Mesendoderm (in vitro differentiated cells): ENCODE data around the gene CA10.

Experiments
- DNase-seq: peaks from one replicate; pipeline ENCODE4 v3.0.0; 2013
- H2AK5ac ChIP-seq: 2 replicates; pipeline ENCODE4 v1.6.1; 2013; ENCODE audit warnings: low read length, inconsistent platforms
- H2BK120ac ChIP-seq: 2 replicates; pipeline ENCODE4 v1.6.1; 2013; ENCODE audit warnings: low read depth, mild to moderate bottlenecking, low read length, moderate library complexity, mixed read lengths
- H2BK15ac ChIP-seq: replicated peaks from 2 replicates; pipeline ENCODE4 v1.6.1; 2013; ENCODE audit warnings: low read depth, mild to moderate bottlenecking, moderate library complexity
- H2BK5ac ChIP-seq: 2 replicates; pipeline ENCODE4 v1.6.1; 2013; ENCODE audit warnings: low read length, inconsistent platforms
- H3K18ac ChIP-seq: 2 replicates; pipeline ENCODE4 v1.6.1; 2013; ENCODE audit warnings: mild to moderate bottlenecking, low read length, mixed read lengths
- H3K23ac ChIP-seq: one replicate; pipeline ENCODE4 v1.6.1; 2013; ENCODE audit warnings: low read length
- H3K27ac ChIP-seq: 2 replicates; pipeline ENCODE4 v1.5.1; 2013; ENCODE audit warnings: low read depth, mild to moderate bottlenecking, inconsistent platforms, low read length, moderate library complexity
- H3K27me3 ChIP-seq: 2 replicates; pipeline ENCODE4 v1.6.1; 2013; ENCODE audit warnings: low read length, control low read depth, mild to moderate bottlenecking, inconsistent platforms; ENCODE audit not compliant: insufficient read depth, poor library complexity
- H3K36me3 ChIP-seq: 2 replicates; pipeline ENCODE4 v1.6.1; 2013; ENCODE audit warnings: low read length, inconsistent platforms; ENCODE audit not compliant: control insufficient read depth, insufficient read depth
- H3K4ac ChIP-seq: one replicate; pipeline ENCODE4 v1.6.1; 2013; ENCODE audit warnings: low read depth, mild to moderate bottlenecking, low read length, moderate library complexity
- H3K4me1 ChIP-seq: 2 replicates; pipeline ENCODE4 v1.6.1; 2013; ENCODE audit warnings: low read depth, low read length, inconsistent platforms; ENCODE audit not compliant: control insufficient read depth
- H3K4me2 ChIP-seq: 2 replicates; pipeline ENCODE4 v1.6.1; 2013; ENCODE audit warnings: low read length
- H3K4me3 ChIP-seq: 2 replicates; pipeline ENCODE4 v1.5.1; 2013; ENCODE audit warnings: mild to moderate bottlenecking, low read length
- H3K56ac ChIP-seq: one replicate; pipeline ENCODE4 v1.6.1; 2013; ENCODE audit warnings: low read length
- H3K79me1 ChIP-seq: 2 replicates; pipeline ENCODE4 v1.6.1; 2013; ENCODE audit warnings: low read length, inconsistent platforms
- H3K79me2 ChIP-seq: 2 replicates; pipeline ENCODE4 v1.6.1; 2013; ENCODE audit warnings: mild to moderate bottlenecking, low read length; ENCODE audit not compliant: control insufficient read depth, insufficient read depth
- H3K9ac ChIP-seq: 2 replicates; pipeline ENCODE4 v1.6.1; 2013; ENCODE audit warnings: low read length, inconsistent platforms
- H4K5ac ChIP-seq: one replicate; pipeline ENCODE4 v1.6.1; 2013; ENCODE audit warnings: low read length
- H4K8ac ChIP-seq: one replicate; pipeline ENCODE4 v1.6.1; 2013; ENCODE audit warnings: low read depth, mild to moderate bottlenecking, control low read depth, low read length, moderate library complexity
- WGBS: extraction: QIAGEN DNeasy Blood & Tissue Kit; methylation state at CpG from one replicate; pipeline ENCODE4 v1.1.7; 2013; ENCODE audit warnings: low lambda C conversion rate, missing lambda C conversion rate; ENCODE audit not compliant: insufficient coverage; ENCODE audit errors: extremely low coverage; 5-methylcytosine and 5-hydroxymethylcytosine counted together

Gene CA10

GRCh38 chr17:51937264-51937663 lies 221.2 kb downstream of the CA10 start:
- Histone ChIP-seq H3K27ac (no peak overlapping the region), H3K79me1 (no peaks in the 10 kb centered on the region), H2AK5ac (no peak overlapping the region), H3K23ac (no peak overlapping the region), H3K27me3 (no peaks in the 10 kb centered on the region), H3K4me1 (no peaks in the 10 kb centered on the region), H3K9ac (no peak overlapping the region), H3K4ac (no peak overlapping the region), H2BK15ac (no peak overlapping the region), H3K4me2 (no peak overlapping the region), H2BK120ac (no peak overlapping the region), H3K56ac (no peak overlapping the region), H3K18ac (no peak overlapping the region), H3K4me3 (no peak overlapping the region), H4K8ac (no peak overlapping the region), H2BK5ac (no peak overlapping the region), H3K36me3 (no peaks in the 10 kb centered on the region), H3K79me2 (no peaks in the 10 kb centered on the region), H4K5ac (no peak overlapping the region)
- DNase-seq: no peak

GRCh38 chr17:51935477-51935876 lies 223.0 kb downstream of the CA10 start:
- Histone ChIP-seq H3K4me2 (no peak overlapping the region), H3K36me3 (no peaks in the 10 kb centered on the region), H2BK15ac (no peak overlapping the region), H3K4me1 (no peaks in the 10 kb centered on the region), H3K79me2 (no peaks in the 10 kb centered on the region), H2BK120ac (no peak overlapping the region), H4K5ac (no peak overlapping the region), H3K9ac (no peak overlapping the region), H3K4me3 (no peak overlapping the region), H3K23ac (no peak overlapping the region), H3K27ac (no peak overlapping the region), H3K18ac (no peak overlapping the region), H3K79me1 (no peaks in the 10 kb centered on the region), H3K27me3 (no peaks in the 10 kb centered on the region), H2BK5ac (no peak overlapping the region), H3K4ac (no peak overlapping the region), H3K56ac (no peak overlapping the region), H4K8ac (no peak overlapping the region), H2AK5ac (no peak overlapping the region)
- DNase-seq: no peak
- no CpG with 5 or more reads among the region's 3 CpGs for WGBS

DNA sequence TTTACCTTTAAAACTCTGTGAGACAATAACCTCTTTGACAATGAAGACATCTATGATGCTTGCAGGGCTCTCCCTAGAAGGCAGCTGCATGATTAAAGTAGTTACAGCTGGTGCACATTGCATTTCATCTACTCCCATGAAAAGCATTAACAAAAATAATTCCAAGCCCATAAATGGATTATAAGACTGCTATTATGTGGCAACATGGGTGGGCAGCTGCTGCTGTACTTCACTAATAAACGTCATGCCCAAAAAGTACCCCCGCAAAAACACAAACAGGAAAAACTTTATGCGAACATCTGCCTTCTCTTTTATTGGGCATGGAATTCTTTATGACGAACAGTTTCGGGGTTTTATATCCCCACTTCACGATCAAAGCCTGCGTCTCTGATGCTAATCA lies 224.9 kb downstream of the CA10 start:
- Histone ChIP-seq H2BK15ac (no peak overlapping the region), H3K9ac (no peak overlapping the region), H3K27ac (no peak overlapping the region), H3K79me2 (no peaks in the 10 kb centered on the region), H3K18ac (no peak overlapping the region), H3K4me1 (no peaks in the 10 kb centered on the region), H3K27me3 (no peaks in the 10 kb centered on the region), H4K5ac (no peak overlapping the region), H3K36me3 (no peaks in the 10 kb centered on the region), H4K8ac (no peak overlapping the region), H2BK120ac (no peak overlapping the region), H3K4me2 (no peak overlapping the region), H3K4me3 (no peak overlapping the region), H2BK5ac (no peak overlapping the region), H2AK5ac (no peak overlapping the region), H3K4ac (no peak overlapping the region), H3K56ac (no peak overlapping the region), H3K79me1 (no peaks in the 10 kb centered on the region), H3K23ac (no peak overlapping the region)
- WGBS: no CpG with 5 or more reads among the region's 7 CpGs
- DNase-seq: no peak

- Histone ChIP-seq H3K36me3 (no peaks in the 10 kb centered on the region), H3K4me3 (no peak overlapping the region), H2AK5ac (no peak overlapping the region), H2BK5ac (no peak overlapping the region), H3K27ac (no peak overlapping the region), H3K23ac (no peak overlapping the region), H4K5ac (no peak overlapping the region), H3K79me1 (no peaks in the 10 kb centered on the region), H3K4me1 (no peaks in the 10 kb centered on the region), H3K4ac (no peak overlapping the region), H3K18ac (no peak overlapping the region), H3K9ac (no peak overlapping the region), H3K79me2 (no peaks in the 10 kb centered on the region), H3K27me3 (no peaks in the 10 kb centered on the region), H2BK120ac (no peak overlapping the region), H3K4me2 (no peak overlapping the region), H4K8ac (no peak overlapping the region), H2BK15ac (no peak overlapping the region), H3K56ac (no peak overlapping the region)
- DNase-seq: no peak
- WGBS: no CpG with 5 or more reads among the region's 4 CpGs
Measured at GRCh38 chr17:51926448-51926847, 232.1 kb downstream of the CA10 start.

GRCh38 chr17:51921500-51921899 lies 237.0 kb downstream of the CA10 start:
- H2BK120ac ChIP-seq: no peak overlapping the region
- no peaks in the 10 kb centered on the region for H3K79me1 ChIP-seq
- WGBS: no CpG with 5 or more reads among the region's 1 CpG
- no peak overlapping the region for H3K4ac ChIP-seq
- no peaks in the 10 kb centered on the region for H3K27me3 ChIP-seq
- no peak overlapping the region for H4K5ac ChIP-seq
- no peak overlapping the region for H3K9ac ChIP-seq
- H3K18ac ChIP-seq: no peak overlapping the region
- DNase-seq: no peak
- H3K56ac ChIP-seq: no peak overlapping the region
- H4K8ac ChIP-seq: no peak overlapping the region
- no peak overlapping the region for H3K4me2 ChIP-seq
- no peak overlapping the region for H2BK5ac ChIP-seq
- no peaks in the 10 kb centered on the region for H3K79me2 ChIP-seq
- no peak overlapping the region for H2AK5ac ChIP-seq
- no peak overlapping the region for H2BK15ac ChIP-seq
- H3K4me1 ChIP-seq: no peaks in the 10 kb centered on the region
- no peak overlapping the region for H3K27ac ChIP-seq
- no peaks in the 10 kb centered on the region for H3K36me3 ChIP-seq
- H3K4me3 ChIP-seq: no peak overlapping the region
- no peak overlapping the region for H3K23ac ChIP-seq

- Histone ChIP-seq H2BK15ac (no peak overlapping the region), H3K79me1 (no peaks in the 10 kb centered on the region), H3K79me2 (no peaks in the 10 kb centered on the region), H3K27ac (no peak overlapping the region), H2AK5ac (no peak overlapping the region), H4K5ac (no peak overlapping the region), H3K36me3 (no peaks in the 10 kb centered on the region), H2BK5ac (no peak overlapping the region), H3K27me3 (no peaks in the 10 kb centered on the region), H3K4me3 (no peak overlapping the region), H2BK120ac (no peak overlapping the region), H3K4me1 (peaks cover 4% of the 10 kb centered on the region), H3K4me2 (no peak overlapping the region), H3K18ac (no peak overlapping the region), H3K56ac (no peak overlapping the region), H3K23ac (no peak overlapping the region), H3K4ac (no peak overlapping the region), H3K9ac (no peak overlapping the region), H4K8ac (no peak overlapping the region)
- no peak for DNase-seq
Measured at GRCh38 chr17:51914577-51914976, 243.9 kb downstream of the CA10 start.
